ENCODE results near the gene QRICH1. TPM values are rescaled to one million over a fixed set of nuclear protein-coding genes. Genes with fewer than 3 reads are reported as not detected.

The QRICH1 gene
- total and polyA plus RNA-seq, 2 donors (not counting 3 experiments of a cell fraction or from before 2014, with no cell fraction given), result 89.7 to 116 TPM

DNA sequence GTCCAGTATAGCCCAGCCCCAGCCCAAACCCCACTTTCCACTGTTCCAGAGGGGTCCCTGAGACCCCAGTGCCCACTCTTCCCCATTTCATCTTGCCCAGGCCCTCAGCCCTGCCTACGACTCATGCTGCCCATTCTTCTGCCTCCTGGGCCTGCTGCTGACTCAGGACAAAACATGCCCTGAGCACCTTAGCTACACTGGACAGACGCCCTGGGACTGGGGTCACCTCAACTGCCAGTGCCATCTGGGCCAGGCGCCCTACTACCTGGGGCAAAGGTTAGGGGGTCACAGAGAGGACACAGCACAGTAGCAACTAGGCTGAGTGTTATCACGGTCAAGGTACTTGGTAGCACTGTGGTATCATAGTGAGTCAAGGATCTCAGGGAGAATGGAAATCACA lies 41.6 kb upstream of the QRICH1 start:
- intact Hi-C loops (cut with micrococcal nuclease) (no loop called here), dilution Hi-C loops (cut with MboI; ENCODE audit: extremely low pct_ligation_motif_present, low sequenced_read_pairs) (no loop called here)
- H3K79me2 ChIP-seq (ENCODE audit: control insufficient read depth, insufficient read depth, low read length), result peaks cover 23% of the 10 kb centered on the region
- POLR2A ChIA-PET, result no interaction called here
- H3K27ac ChIP-seq (ENCODE audit: insufficient read depth, low read depth, low read length), result no peak overlapping the region
- H3K27me3 ChIP-seq (ENCODE audit: control insufficient read depth in 2 of 2, insufficient read depth in 2 of 2, low read length in 2 of 2), result peaks cover 0 to 3% of the 10 kb centered on the region in 2 experiments
- no peak for TF ChIP-seq MYC (IDR thresholded peaks at IDR 0.05; ENCODE audit: low read depth, low read length)
- no peak for TF ChIP-seq FOS (IDR thresholded peaks at IDR 0.05; ENCODE audit: borderline replicate concordance, insufficient read depth, low read length)
- no peak for TF ChIP-seq GATA2 (IDR thresholded peaks at IDR 0.05; ENCODE audit: insufficient read depth, insufficient read length, low read depth, low read length)
- no peak for TF ChIP-seq POLR2A (IDR thresholded peaks at IDR 0.05; ENCODE audit: low read depth, low read length)
- no peak for TF ChIP-seq EZH2 (IDR thresholded peaks at IDR 0.05; ENCODE audit: borderline replicate concordance, low read depth, low read length, severe bottlenecking)
- TF ChIP-seq, protein P1, sequence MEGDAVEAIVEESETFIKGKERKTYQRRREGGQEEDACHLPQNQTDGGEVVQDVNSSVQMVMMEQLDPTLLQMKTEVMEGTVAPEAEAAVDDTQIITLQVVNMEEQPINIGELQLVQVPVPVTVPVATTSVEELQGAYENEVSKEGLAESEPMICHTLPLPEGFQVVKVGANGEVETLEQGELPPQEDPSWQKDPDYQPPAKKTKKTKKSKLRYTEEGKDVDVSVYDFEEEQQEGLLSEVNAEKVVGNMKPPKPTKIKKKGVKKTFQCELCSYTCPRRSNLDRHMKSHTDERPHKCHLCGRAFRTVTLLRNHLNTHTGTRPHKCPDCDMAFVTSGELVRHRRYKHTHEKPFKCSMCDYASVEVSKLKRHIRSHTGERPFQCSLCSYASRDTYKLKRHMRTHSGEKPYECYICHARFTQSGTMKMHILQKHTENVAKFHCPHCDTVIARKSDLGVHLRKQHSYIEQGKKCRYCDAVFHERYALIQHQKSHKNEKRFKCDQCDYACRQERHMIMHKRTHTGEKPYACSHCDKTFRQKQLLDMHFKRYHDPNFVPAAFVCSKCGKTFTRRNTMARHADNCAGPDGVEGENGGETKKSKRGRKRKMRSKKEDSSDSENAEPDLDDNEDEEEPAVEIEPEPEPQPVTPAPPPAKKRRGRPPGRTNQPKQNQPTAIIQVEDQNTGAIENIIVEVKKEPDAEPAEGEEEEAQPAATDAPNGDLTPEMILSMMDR (IDR thresholded peaks at IDR 0.05; ENCODE audit: extremely low read depth in 1 of 2, insufficient read depth in 1 of 2, low read depth in 1 of 2, low read length in 2 of 2), result no peak
- TF ChIP-seq, protein P2, sequence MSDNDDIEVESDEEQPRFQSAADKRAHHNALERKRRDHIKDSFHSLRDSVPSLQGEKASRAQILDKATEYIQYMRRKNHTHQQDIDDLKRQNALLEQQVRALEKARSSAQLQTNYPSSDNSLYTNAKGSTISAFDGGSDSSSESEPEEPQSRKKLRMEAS (IDR thresholded peaks at IDR 0.05; ENCODE audit: insufficient read depth, insufficient read length), result no peak
- peaks cover 0 to 10% of the 10 kb centered on the region in 2 experiments for H3K36me3 ChIP-seq (ENCODE audit: control insufficient read depth in 2 of 2, extremely low read depth in 1 of 2, insufficient read depth in 2 of 2, low read length in 2 of 2)
- H3K4me2 ChIP-seq (ENCODE audit: insufficient read depth, low read length), result no peak overlapping the region
- H3K9me3 ChIP-seq (replicated peaks; ENCODE audit: control insufficient read depth, insufficient read depth, low read length), result no peaks in the 10 kb centered on the region
- no TSS peak for BruUV-seq (replicated peaks)
- no peak for DNase-seq (ENCODE audit: low read depth, low spot score)
- FAIRE-seq, result no peak
- H3K9me1 ChIP-seq (replicated peaks; ENCODE audit: control insufficient read depth, extremely low read depth, insufficient read depth, low read length), result no peaks in the 10 kb centered on the region
- H3K9ac ChIP-seq (replicated peaks; ENCODE audit: extremely low read depth, insufficient read depth, low read length), result no peak overlapping the region
- peaks cover 14% of the 10 kb centered on the region for H3K4me1 ChIP-seq (ENCODE audit: control insufficient read depth, extremely low read depth, insufficient read depth, low read length)
- H4K20me1 ChIP-seq (replicated peaks; ENCODE audit: control insufficient read depth, extremely low read depth, insufficient read depth, low read length), result no peaks in the 10 kb centered on the region
- CTCF ChIA-PET, result interaction anchor here (1.0 kb wide), 1 partner anchor 15 kb away, joined by 3 read pairs; the partner anchor contains the start of gene USP19
- no peak overlapping the region for H3K4me3 ChIP-seq (replicated peaks in 1 of 3; ENCODE audit: insufficient read depth in 1 of 3, low read depth in 1 of 3, low read length in 3 of 3)
- H2AFZ ChIP-seq (ENCODE audit: low read depth, low read length), result no peak overlapping the region
